Glutamatergic neuron (in vitro differentiated cells): ENCODE results near the gene FAAP100. TPM values are rescaled to one million over a fixed set of nuclear protein-coding genes. Genes with fewer than 3 reads are reported as not detected.

Experiments used
- DNase-seq: peaks from one replicate; pipeline ENCODE4 v3.0.0; 2022
- H3K27ac Mint-ChIP-seq: one replicate; pipeline ENCODE4 v1.8.0; 2020; ENCODE audit warnings: mild to moderate bottlenecking, mixed read lengths, inconsistent platforms; ENCODE audit not compliant: unreplicated experiment
- H3K27me3 Mint-ChIP-seq: one replicate; pipeline ENCODE4 v1.8.0; 2020; ENCODE audit warnings: mild to moderate bottlenecking, moderate library complexity, mixed read lengths, inconsistent platforms; ENCODE audit not compliant: unreplicated experiment
- H3K36me3 Mint-ChIP-seq: one replicate; pipeline ENCODE4 v1.8.0; 2020; ENCODE audit warnings: mild to moderate bottlenecking, mixed read lengths, inconsistent platforms; ENCODE audit not compliant: unreplicated experiment
- H3K4me1 Mint-ChIP-seq: one replicate; pipeline ENCODE4 v1.8.0; 2020; ENCODE audit warnings: mild to moderate bottlenecking, low read depth, mixed read lengths, inconsistent platforms; ENCODE audit not compliant: unreplicated experiment
- H3K4me3 Mint-ChIP-seq: one replicate; pipeline ENCODE4 v1.8.0; 2020; ENCODE audit warnings: mild to moderate bottlenecking, mixed read lengths, inconsistent platforms; ENCODE audit not compliant: unreplicated experiment
- H3K9me3 Mint-ChIP-seq: one replicate; pipeline ENCODE4 v1.8.0; 2020; ENCODE audit warnings: mild to moderate bottlenecking, moderate library complexity, mixed read lengths, inconsistent platforms; ENCODE audit not compliant: unreplicated experiment
- total RNA-seq: library from RNA; stranded (reverse); fragmentation: NEBNext Ultra II Directional; extraction: Animal tissue kit (Norgen Biotek cat#: 25700); gene quantifications from one replicate; pipeline ENCODE4 v1.2.1, GENCODE V29; 2021; ENCODE audit not compliant: unreplicated experiment
- TF ChIP-seq, protein P1 (sequence below): fragments of 200-600 bp; sonication (generic); IDR thresholded peaks from one replicate; pipeline ENCODE4 v1.5.0; 2021; ENCODE audit not compliant: partially characterized antibody, unreplicated experiment

Gene FAAP100
- total RNA-seq, 1 donor from 2014 or later = 56.5 TPM

DNA sequence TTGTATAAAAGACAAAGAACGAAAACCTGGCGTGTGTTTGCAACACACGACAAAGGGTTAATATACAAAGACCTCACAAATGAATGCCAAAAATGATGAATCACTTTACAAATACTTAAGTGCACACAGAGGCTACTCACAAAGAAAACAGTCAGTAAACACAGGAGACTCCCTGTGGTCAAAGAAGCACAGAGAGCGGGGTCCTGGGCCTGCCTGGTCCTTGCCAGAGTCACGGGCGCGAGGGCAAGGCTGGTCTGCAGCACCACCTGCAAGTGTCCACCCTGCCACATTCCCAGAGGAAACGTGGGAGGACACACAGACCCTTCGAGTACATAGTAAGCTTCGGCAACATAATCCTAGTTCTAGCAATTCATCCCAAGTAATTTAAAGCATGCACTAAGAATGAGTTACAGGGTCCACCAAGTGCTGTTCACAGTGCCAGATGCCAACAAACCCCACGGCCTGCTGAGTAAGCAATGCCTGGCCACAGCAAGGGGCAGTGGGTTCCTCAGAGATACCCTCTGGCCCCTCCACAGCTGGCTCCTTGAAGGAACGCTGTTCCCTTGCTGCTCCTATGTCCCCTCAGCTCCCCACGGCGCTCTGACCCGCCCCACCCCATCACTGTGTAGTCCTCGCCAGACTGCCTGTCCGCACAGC is 24.6 kb upstream of the FAAP100 start:
- peaks cover 10% of the 10 kb centered on the region for H3K4me1 Mint-ChIP-seq
- H3K27me3 Mint-ChIP-seq = peaks cover 13% of the 10 kb centered on the region
- no peak overlapping the region for H3K27ac Mint-ChIP-seq
- TF ChIP-seq, protein P1, sequence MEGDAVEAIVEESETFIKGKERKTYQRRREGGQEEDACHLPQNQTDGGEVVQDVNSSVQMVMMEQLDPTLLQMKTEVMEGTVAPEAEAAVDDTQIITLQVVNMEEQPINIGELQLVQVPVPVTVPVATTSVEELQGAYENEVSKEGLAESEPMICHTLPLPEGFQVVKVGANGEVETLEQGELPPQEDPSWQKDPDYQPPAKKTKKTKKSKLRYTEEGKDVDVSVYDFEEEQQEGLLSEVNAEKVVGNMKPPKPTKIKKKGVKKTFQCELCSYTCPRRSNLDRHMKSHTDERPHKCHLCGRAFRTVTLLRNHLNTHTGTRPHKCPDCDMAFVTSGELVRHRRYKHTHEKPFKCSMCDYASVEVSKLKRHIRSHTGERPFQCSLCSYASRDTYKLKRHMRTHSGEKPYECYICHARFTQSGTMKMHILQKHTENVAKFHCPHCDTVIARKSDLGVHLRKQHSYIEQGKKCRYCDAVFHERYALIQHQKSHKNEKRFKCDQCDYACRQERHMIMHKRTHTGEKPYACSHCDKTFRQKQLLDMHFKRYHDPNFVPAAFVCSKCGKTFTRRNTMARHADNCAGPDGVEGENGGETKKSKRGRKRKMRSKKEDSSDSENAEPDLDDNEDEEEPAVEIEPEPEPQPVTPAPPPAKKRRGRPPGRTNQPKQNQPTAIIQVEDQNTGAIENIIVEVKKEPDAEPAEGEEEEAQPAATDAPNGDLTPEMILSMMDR = no peak
- H3K4me3 Mint-ChIP-seq = no peak overlapping the region
- no peak for DNase-seq
- H3K9me3 Mint-ChIP-seq = peaks cover 10% of the 10 kb centered on the region
- peaks cover 12% of the 10 kb centered on the region for H3K36me3 Mint-ChIP-seq

DNA sequence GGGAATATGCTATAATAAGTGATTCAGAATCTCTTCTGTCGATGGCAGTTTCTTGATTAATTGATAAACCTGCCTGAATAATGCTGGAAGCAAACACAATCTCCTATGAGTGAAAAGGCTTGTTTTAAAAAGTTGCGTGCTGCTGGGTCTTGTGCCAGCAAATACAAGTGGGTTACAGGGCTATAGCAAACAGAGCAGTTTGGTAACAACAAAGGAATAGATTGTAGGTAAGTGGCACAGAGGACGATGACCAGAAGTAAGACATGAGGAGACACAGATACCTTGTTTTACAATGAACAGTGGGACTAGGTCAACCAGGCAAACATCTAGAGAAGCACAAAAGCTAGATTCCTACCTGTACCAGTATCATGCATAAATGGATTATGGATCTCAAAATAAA is 23.7 kb upstream of the FAAP100 start:
- TF ChIP-seq, protein P1 = no peak
- no peak overlapping the region for H3K4me3 Mint-ChIP-seq
- peaks cover 13% of the 10 kb centered on the region for H3K27me3 Mint-ChIP-seq
- no peak overlapping the region for H3K27ac Mint-ChIP-seq
- DNase-seq = no peak
- peaks cover 10% of the 10 kb centered on the region for H3K9me3 Mint-ChIP-seq
- H3K4me1 Mint-ChIP-seq = peaks cover 10% of the 10 kb centered on the region
- peaks cover 12% of the 10 kb centered on the region for H3K36me3 Mint-ChIP-seq

DNA sequence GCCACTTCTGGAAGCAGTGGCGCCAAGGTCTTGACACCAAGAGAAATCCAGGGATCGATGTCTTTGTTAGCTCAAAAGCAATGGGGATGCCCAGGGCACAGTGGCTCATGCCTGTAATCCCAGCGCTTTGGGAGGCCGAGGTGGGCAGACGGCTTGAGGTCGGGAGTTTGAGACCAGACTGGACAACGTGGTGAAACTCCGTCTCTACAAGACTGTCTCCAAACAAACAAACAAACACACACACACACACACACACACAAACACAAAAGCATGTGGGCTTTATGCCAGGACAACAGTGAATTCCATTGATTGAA is 22.4 kb upstream of the FAAP100 start:
- Mint-ChIP-seq H3K4me1 (peaks cover 8% of the 10 kb centered on the region), H3K36me3 (peaks cover 11% of the 10 kb centered on the region), H3K27me3 (peaks cover 12% of the 10 kb centered on the region), H3K4me3 (no peak overlapping the region), H3K27ac (no peak overlapping the region), H3K9me3 (peaks cover 10% of the 10 kb centered on the region)
- DNase-seq = no peak
- TF ChIP-seq, protein P1 = no peak

DNA sequence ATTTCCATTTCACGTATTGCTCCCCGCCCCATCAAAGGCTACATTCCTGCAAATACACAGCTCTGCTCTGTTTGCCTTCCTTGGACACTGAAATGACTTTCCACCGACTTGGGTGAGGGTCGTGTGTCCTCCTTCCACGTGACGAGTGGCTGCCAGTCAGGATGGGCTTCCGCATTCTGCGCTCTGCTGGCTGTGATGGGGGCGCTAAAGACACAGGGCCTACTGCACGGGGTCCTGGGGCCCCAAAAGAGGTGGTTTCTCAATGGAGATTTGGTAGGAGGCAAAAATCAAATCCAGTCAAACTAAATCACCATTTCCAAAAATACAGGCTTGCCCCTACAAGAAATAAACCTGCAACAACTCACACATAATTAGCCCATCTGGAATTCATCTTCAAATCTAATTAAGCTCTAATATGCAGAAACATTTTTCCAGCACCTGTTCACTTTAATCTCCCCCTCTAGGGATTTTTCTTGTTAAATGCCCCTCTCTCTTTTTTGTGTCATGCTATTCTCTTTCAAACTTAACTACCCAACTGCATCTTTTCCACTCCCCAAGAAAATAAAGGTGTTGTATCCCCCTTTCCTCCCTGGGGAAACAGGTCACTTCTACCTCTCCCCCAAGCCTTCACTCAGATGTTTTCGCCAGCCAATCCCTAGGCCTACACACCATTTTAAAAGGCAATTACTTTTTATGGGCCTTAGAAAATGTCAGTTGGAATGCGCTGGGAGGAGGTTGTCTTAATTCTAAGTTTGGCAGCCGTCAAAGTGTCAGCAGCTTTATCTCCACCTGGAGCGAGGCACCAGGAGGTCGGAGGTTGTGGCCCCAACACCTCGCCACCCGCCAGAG is 21.9 kb upstream of the FAAP100 start:
- peaks cover 8% of the 10 kb centered on the region for H3K36me3 Mint-ChIP-seq
- DNase-seq = no peak
- H3K27ac Mint-ChIP-seq = no peak overlapping the region
- peaks cover 9% of the 10 kb centered on the region for H3K9me3 Mint-ChIP-seq
- TF ChIP-seq, protein P1 = no peak
- H3K4me3 Mint-ChIP-seq = no peak overlapping the region
- peaks cover 9% of the 10 kb centered on the region for H3K27me3 Mint-ChIP-seq
- peaks cover 7% of the 10 kb centered on the region for H3K4me1 Mint-ChIP-seq
